NT2/D1 (cell line): Measurements from ENCODE around the gene NCBP2.
"Not testable (repeated sequence)": the region's sequence is repeated elsewhere in the genome, so short reads cannot be mapped to it uniquely, and the experiment has no call there.

Experiments
- DNase-seq: peaks from one replicate; pipeline ENCODE4 v3.0.0-alpha.2; 2011; ENCODE audit warnings: low read depth, low spot score
- H3K27me3 ChIP-seq: 2 replicates; pipeline ENCODE4 v1.6.0; 2011; ENCODE audit warnings: mild to moderate bottlenecking; ENCODE audit not compliant: insufficient read length, insufficient read depth
- H3K36me3 ChIP-seq: 2 replicates; pipeline ENCODE4 v1.6.1; 2011; ENCODE audit warnings: mild to moderate bottlenecking, low read length, mixed read lengths; ENCODE audit not compliant: insufficient read depth, insufficient read length
- H3K4me1 ChIP-seq: 2 replicates; pipeline ENCODE4 v1.5.1; 2011; ENCODE audit not compliant: insufficient read depth, insufficient read length
- H3K4me3 ChIP-seq: 2 replicates; pipeline ENCODE4 v1.5.1; 2011; ENCODE audit warnings: low read depth; ENCODE audit not compliant: insufficient read length
- H3K9ac ChIP-seq: 2 replicates; pipeline ENCODE4 v1.6.0; 2011; ENCODE audit warnings: low read depth; ENCODE audit not compliant: insufficient read length
- H3K9me3 ChIP-seq: 2 replicates; pipeline ENCODE4 v1.5.1; 2011; ENCODE audit warnings: mild to moderate bottlenecking, low read length; ENCODE audit not compliant: insufficient read depth
- SUZ12 ChIP-seq: IDR thresholded peaks from 2 replicates; pipeline ENCODE4 v1.6.1; 2011; ENCODE audit not compliant: insufficient read length, insufficient read depth; ENCODE audit errors: extremely low read depth
- YY1 ChIP-seq: IDR thresholded peaks from 2 replicates; pipeline ENCODE4 v1.6.1; 2011; ENCODE audit not compliant: insufficient read length, insufficient read depth
- ZNF274 ChIP-seq: IDR thresholded peaks from 2 replicates; pipeline ENCODE4 v1.6.1; 2011; ENCODE audit warnings: mild to moderate bottlenecking, low read depth, low read length

Gene NCBP2

DNA sequence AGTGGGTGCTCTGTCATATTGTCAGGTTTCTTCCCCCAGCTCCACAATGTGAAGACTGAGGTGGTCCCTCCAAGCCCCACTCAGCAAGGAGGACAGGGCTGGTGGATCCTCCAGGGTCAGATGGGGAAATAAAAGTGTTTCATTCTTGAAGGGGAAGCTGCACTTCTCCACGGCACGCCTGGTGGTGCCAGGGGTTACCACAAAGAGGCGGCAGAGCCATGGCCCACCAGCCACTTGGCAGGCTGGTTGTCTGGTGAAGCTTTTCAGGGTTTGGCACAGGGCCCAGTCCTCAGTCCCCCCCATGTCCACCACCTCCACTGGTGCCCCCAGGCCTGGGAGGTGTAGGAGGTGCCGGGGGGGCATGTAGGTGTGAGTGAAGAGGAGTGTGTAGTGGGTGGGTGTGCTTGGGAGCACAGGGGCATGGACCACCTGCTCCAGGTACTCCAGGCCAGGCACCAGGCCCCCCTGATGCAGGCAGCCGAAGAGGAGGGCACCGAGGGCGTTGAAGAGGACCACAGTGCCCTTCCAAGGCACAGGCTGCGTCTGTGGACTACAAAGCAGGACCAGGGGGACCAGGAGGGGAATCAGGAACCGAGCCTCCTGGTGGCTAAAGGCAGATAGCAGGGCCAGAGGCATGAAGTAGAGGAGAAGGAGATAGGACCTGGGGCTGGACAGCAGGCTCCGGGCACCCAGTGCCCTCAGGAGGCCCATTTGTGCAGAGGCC lies 5.0 kb upstream of the NCBP2 start:
- DNase-seq, result no peak
- Histone ChIP-seq H3K9me3 (no peaks in the 10 kb centered on the region), H3K4me1 (peaks cover 12% of the 10 kb centered on the region), H3K27me3 (peaks cover 4% of the 10 kb centered on the region), H3K4me3 (no peak overlapping the region), H3K36me3 (peaks cover 12% of the 10 kb centered on the region), H3K9ac (no peak overlapping the region)
- no peak for TF ChIP-seq YY1
- no peak for TF ChIP-seq SUZ12
- TF ChIP-seq ZNF274, result no peak

DNA sequence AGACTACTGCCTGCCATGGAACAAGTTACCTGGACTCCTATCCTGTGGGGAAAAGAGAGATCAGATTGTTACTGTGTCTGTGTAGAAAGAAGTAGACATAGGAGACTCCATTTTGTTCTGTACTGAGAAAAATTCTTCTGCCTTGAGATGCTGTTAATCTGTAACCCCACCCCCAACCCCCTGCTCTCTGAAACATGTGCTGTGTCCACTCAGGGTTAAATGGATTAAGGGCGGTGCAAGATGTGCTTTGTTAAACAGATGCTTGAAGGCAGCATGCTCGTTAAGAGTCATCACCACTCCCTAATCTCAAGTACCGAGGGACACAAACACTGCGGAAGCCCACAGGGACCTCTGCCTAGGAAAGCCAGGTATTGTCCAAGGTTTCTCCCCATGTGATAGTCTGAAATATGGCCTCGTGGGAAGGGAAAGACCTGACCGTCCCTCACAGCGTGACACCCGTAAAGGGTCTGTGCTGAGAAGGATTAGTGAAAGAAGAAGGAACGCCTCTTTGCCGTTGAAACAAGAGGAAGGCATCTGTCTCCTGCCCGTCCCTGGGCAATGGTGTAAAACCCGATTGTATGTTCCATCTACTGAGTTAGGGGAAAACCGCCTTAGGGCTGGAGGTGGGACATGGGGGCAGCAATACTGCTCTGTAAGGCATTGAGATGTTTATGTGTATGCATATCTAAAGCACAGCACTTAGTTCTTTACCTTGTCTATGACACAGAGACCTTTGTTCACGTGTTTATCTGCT lies 1.9 kb upstream of the NCBP2 start:
- H3K4me1 ChIP-seq, result peaks cover 12% of the 10 kb centered on the region
- H3K9ac ChIP-seq, result peak overlapping the region; percentile 21
- peaks cover 27% of the 10 kb centered on the region for H3K36me3 ChIP-seq
- H3K27me3 ChIP-seq, DNase-seq, H3K9me3 ChIP-seq: not testable (repeated sequence)
- H3K4me3 ChIP-seq, result peak overlapping the region; percentile 99

DNA sequence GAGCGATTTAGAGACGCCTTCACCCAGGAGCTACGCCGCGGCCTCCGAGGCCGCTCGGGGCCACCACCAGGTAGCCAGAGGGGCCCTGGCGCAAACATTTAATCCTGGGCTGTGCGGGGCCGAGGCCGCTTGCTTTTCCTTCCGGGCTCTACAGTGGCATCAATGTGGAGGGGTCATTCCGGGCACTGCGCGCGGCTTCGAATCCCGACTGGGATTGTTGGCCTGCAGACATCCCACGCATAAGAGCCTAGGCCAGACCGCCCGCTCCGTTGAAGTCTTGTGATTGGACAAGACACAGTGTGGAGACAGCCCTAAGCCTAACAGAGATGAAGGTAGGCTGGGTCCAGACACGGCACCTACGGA lies 568 bp upstream of the NCBP2 start:
- H3K4me3 ChIP-seq, result peak overlapping the region; percentile 99
- no peaks in the 10 kb centered on the region for H3K9me3 ChIP-seq
- H3K9ac ChIP-seq, result peak overlapping the region; percentile 93
- peaks cover 39% of the 10 kb centered on the region for H3K36me3 ChIP-seq
- peaks cover 12% of the 10 kb centered on the region for H3K4me1 ChIP-seq
- no peak for DNase-seq
- H3K27me3 ChIP-seq, result no peaks in the 10 kb centered on the region
- TF ChIP-seq SUZ12 (no peak), ZNF274 (no peak), YY1 (no peak)

DNA sequence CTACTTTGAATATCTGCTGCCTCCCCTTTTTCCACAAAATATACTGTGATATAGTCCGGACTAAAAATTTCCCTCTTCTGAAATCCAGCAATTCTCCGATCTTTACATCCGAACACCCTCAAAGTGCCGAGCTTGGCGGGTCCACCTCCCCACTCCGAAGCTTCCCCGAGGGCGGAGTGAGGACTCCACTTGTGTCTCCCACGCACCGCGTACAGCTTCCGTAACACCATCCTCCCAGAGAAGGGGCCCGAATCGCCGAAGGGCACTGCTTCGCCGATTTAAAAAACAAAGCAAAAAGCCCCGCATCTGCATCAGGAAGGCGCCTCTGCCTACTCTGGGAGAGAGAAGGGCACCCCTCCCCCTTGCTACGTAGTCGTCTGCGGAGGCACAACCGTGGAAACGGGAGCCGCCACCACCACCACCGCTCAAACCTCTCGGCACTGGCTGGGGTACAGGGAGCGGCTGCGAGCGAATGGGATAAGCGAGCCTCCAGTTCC lies 551 bp downstream of the NCBP2 start:
- H3K27me3 ChIP-seq, result no peaks in the 10 kb centered on the region
- peak overlapping the region; percentile 93 for H3K9ac ChIP-seq
- peaks cover 46% of the 10 kb centered on the region for H3K36me3 ChIP-seq
- H3K9me3 ChIP-seq, result no peaks in the 10 kb centered on the region
- TF ChIP-seq ZNF274 (no peak), YY1 (no peak), SUZ12 (no peak)
- H3K4me3 ChIP-seq, result peak overlapping the region; percentile 99
- peak; percentile 57 for DNase-seq
- peaks cover 5% of the 10 kb centered on the region for H3K4me1 ChIP-seq

DNA sequence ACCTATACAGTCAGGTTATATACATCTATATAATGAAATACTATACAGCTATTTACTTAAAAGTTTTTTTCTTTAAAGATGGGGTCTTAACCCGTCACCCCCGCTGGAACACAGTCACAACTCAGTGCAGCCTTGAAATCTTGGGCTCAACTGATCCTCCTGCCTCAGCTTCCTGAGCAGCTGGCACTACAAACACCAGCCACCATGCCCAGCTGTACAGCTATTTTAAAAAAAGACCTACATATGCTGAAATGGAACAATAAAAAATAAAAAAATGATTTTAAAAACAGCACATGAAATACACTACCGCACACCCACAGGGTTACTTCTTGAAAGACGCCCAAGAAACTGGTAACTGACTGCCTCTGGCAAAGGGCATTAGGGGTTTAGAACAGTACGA lies 3.8 kb downstream of the NCBP2 start:
- no peak for DNase-seq
- Histone ChIP-seq H3K36me3 (peaks cover 72% of the 10 kb centered on the region), H3K4me1 (peaks cover 1% of the 10 kb centered on the region), H3K9ac (no peak overlapping the region), H3K27me3 (no peaks in the 10 kb centered on the region), H3K9me3 (no peaks in the 10 kb centered on the region), H3K4me3 (no peak overlapping the region)
- no peak for TF ChIP-seq SUZ12
- TF ChIP-seq YY1, result no peak
- no peak for TF ChIP-seq ZNF274

DNA sequence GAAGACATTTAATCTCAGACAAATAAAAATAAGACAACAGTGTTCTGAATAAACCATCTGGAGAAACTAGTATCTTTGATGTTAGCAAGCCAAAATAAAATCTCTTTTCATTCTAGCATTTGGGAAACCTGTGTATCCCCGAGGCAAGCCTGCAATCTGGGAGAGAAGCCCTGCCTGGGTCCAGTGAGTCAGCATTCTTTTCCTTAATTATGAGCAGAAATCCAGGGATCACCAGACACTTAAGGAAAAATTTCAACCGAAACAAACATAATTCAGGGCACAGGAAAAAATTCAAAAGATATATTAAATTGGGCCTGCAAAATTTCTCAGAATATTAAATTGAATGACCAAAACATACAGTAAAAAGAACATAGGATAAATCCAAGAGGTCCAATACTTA lies 4.2 kb downstream of the NCBP2 start:
- TF ChIP-seq ZNF274, result no peak
- no peak for TF ChIP-seq YY1
- Histone ChIP-seq H3K4me1 (no peaks in the 10 kb centered on the region), H3K27me3 (no peaks in the 10 kb centered on the region), H3K4me3 (no peak overlapping the region), H3K9ac (no peak overlapping the region), H3K9me3 (no peaks in the 10 kb centered on the region), H3K36me3 (peaks cover 70% of the 10 kb centered on the region)
- DNase-seq, result no peak

DNA sequence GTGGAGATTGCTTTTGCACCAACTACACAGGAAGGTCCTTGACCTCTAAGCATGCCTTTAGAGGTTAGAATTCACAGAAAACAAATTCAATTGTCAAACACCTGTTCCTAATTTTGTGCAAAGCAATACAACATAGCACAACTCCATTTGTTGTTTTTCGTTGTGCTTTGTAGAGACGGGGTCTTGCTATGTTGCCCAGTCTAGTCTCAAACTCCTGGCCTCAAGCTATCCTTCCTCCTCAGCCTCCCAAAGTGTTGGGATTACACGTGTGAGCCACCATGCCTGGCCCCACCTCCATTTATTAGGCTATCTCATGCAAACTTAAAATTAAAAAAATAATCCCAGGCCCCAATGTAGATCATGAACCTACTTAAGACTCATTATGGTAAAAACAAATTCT lies 6.0 kb downstream of the NCBP2 start:
- no peak overlapping the region for H3K4me3 ChIP-seq
- H3K27me3 ChIP-seq, result no peaks in the 10 kb centered on the region
- no peak for DNase-seq
- no peaks in the 10 kb centered on the region for H3K9me3 ChIP-seq
- no peak overlapping the region for H3K9ac ChIP-seq
- TF ChIP-seq SUZ12, result no peak
- TF ChIP-seq YY1, result no peak
- TF ChIP-seq ZNF274, result no peak
- peaks cover 86% of the 10 kb centered on the region for H3K36me3 ChIP-seq
- no peaks in the 10 kb centered on the region for H3K4me1 ChIP-seq
